Measurements from ENCODE around the gene FARP1.

DNA sequence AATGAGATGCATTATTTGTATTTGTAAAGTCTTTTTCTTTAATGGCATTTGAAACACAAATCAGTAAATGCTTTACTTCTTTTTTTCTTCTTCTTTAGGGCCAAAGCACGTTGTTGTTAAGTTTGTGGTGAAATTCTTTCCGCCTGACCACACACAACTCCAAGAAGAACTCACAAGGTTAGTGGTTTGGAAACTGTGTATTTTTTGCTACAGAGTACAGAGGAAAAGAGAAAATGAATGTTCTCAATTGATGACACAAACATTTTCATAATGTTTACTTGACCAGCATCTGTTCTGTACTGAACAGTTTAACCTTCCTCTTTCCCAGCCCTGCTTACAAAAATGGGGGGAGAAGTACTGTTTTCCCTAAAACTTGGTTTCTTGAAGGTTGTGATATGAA lies 225.1 kb downstream of the FARP1 start:
- TF ChIP-seq CTCF (IDR thresholded peaks at IDR 0.05) (no peak), POLR2A (IDR thresholded peaks at IDR 0.05) (no peak), POLR2AphosphoS5 (IDR thresholded peaks at IDR 0.05) (no peak), EP300 (IDR thresholded peaks at IDR 0.05) (no peak)

All from sigmoid colon (tissue), 4 donors.